Type B pancreatic cell (in vitro differentiated cells): Measurements from ENCODE around the gene RETN. TPM values are rescaled to one million over a fixed set of nuclear protein-coding genes. Genes with fewer than 3 reads are reported as not detected.

Experiments
- DNase-seq: peaks from one replicate; pipeline ENCODE4 v3.0.0; 2021; ENCODE audit warnings: mixed read lengths; ENCODE audit not compliant: unreplicated experiment; ENCODE audit errors: extremely low spot score
- H3K27ac Mint-ChIP-seq: 2 replicates; pipeline ENCODE4 v1.8.0; 2021; ENCODE audit warnings: mild to moderate bottlenecking, mixed read lengths
- H3K27me3 Mint-ChIP-seq: 2 replicates; pipeline ENCODE4 v1.8.0; 2021; ENCODE audit warnings: mixed read lengths
- H3K36me3 Mint-ChIP-seq: 2 replicates; pipeline ENCODE4 v1.8.0; 2021; ENCODE audit warnings: mixed read lengths
- H3K4me1 Mint-ChIP-seq: one replicate; pipeline ENCODE4 v1.8.0; 2021; ENCODE audit warnings: mixed read lengths; ENCODE audit not compliant: unreplicated experiment
- H3K4me3 Mint-ChIP-seq: 2 replicates; pipeline ENCODE4 v1.8.0; 2021; ENCODE audit warnings: mild to moderate bottlenecking, mixed read lengths
- H3K9me3 Mint-ChIP-seq: 2 replicates; pipeline ENCODE4 v1.8.0; 2021; ENCODE audit warnings: mixed read lengths
- CTCF ChIP-seq: fragments of 200-600 bp; sonication (generic); conservative IDR thresholded peaks from 2 replicates; pipeline ENCODE4 v1.5.0; 2021; ENCODE audit warnings: antibody characterized with exemption, mild to moderate bottlenecking
- total RNA-seq: library from RNA; stranded (reverse); gene quantifications from 2 replicates; pipeline ENCODE4 v1.2.1, GENCODE V29; 2021; ENCODE audit warnings: low replicate concordance

RETN gene
- total RNA-seq, 1 donor from 2014 or later, result not detected

- Mint-ChIP-seq H3K36me3 (no peaks in the 10 kb centered on the region), H3K4me1 (no peaks in the 10 kb centered on the region), H3K27me3 (peaks cover 4% of the 10 kb centered on the region), H3K27ac (no peak overlapping the region), H3K9me3 (no peaks in the 10 kb centered on the region), H3K4me3 (no peak overlapping the region)
- TF ChIP-seq CTCF, result no peak
- no peak for DNase-seq
These were observed 22.6 kb downstream of the RETN start for GRCh38 chr19:7691497-7691896.

DNA sequence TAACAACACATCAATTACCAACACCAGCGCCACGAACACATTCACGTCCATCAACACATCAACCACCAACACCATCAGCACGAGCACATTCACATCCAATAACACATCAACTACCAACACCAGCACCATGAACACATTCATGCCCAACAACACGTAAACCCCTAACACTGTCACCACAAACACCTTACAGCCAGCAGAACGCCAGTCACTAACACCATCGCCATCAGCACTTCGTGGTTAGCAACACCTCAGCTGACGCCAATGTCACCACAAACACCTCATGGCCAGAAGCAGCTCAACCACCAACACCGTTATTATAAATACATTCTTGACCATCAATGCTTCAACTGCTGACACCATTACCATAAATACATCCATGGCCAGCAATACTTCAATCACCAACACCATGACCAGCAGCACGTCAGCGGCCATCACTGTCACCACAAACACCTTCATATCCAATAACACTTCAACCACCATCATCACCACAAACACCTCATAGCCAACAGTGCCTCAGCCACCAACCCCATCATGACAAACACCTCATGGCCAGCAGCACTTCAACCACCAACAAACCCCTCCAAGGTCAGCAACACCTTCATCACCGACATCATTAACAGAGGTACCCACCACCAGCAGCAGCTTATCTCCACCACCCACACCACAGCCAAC, 23.7 kb downstream of the RETN start:
- peaks cover 5% of the 10 kb centered on the region for H3K27me3 Mint-ChIP-seq
- H3K27ac Mint-ChIP-seq, result no peak overlapping the region
- H3K4me3 Mint-ChIP-seq, result no peak overlapping the region
- H3K9me3 Mint-ChIP-seq, result no peaks in the 10 kb centered on the region
- no peak for DNase-seq
- TF ChIP-seq CTCF, result no peak
- no peaks in the 10 kb centered on the region for H3K4me1 Mint-ChIP-seq
- no peaks in the 10 kb centered on the region for H3K36me3 Mint-ChIP-seq

DNA sequence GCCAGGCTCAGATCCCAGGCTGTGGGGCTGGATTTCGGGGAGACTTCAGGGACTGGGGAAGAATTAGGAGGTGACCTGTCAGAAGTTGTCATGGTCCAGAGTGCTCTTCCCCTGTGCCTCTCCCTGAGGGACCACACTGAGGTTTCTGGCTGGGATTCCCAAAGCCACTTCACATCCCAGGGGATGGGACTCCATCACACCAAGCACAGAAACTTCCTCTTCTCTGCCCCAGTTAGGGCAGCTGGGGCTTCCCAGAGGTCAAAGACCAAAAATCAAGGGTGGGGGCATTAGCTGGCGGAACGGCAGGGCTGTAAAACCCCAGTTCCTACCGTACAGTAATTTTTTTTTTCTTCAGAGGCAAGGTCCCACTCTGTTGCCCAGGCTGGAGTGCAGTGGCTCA, 25.6 kb downstream of the RETN start:
- no peaks in the 10 kb centered on the region for H3K4me1 Mint-ChIP-seq

DNA sequence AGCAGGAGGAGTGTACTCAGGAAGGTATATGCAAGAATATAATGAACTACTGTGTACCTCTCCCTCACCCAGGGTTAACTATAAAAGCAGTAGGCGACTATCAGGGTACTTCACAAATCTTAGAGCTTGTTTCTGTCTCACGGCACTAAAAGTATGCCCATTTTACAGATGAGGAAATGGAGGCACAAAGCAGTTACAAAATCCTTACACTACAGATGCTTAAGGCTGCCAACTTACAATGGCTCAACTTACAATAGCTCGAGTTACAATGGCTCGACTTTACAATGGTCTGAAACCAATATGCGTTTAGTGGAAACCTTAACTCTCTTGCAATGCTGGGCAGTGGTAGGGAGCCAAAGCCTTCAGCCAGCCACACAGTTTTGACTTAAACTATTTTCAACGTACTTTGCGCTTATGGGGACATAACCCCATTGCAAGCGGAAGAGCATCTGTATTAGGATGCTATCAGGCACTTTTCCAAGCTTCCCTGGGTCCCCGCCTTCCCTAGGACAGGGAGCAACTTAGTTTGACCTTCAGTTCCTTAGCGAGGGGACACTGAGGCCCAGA, 29.0 kb downstream of the RETN start:
- no peak for TF ChIP-seq CTCF
- no peaks in the 10 kb centered on the region for H3K9me3 Mint-ChIP-seq
- no peak overlapping the region for H3K4me3 Mint-ChIP-seq
- no peak for DNase-seq
- H3K4me1 Mint-ChIP-seq, result no peaks in the 10 kb centered on the region
- peaks cover 23% of the 10 kb centered on the region for H3K27me3 Mint-ChIP-seq
- no peaks in the 10 kb centered on the region for H3K36me3 Mint-ChIP-seq
- no peak overlapping the region for H3K27ac Mint-ChIP-seq

More for the DNA sequence above, 25.6 kb downstream of the RETN start:
- Mint-ChIP-seq H3K27me3 (peaks cover 11% of the 10 kb centered on the region), H3K27ac (no peak overlapping the region), H3K9me3 (no peaks in the 10 kb centered on the region), H3K36me3 (no peaks in the 10 kb centered on the region), H3K4me3 (no peak overlapping the region)
- no peak for TF ChIP-seq CTCF
- no peak for DNase-seq

DNA sequence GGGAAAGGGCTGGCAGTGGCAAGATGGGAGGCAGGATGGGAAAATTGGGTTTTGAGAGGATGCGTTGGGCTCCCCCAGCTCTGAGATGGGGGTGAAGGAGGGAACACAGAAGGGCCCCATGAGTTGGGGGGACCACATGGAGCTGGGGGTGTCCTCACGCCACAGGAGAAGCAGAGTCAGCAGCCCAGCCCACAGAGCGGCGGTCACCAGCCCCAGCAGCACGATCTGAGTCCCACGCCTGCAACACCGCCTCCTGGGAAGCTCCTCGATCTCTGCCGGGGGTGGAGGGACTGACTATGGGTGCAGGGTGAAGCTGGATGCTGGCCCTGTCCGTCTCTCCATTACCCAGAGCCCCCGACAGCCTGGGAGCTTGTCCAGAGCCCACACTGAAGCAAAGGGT, 29.7 kb downstream of the RETN start:
- Mint-ChIP-seq H3K27me3 (peaks cover 24% of the 10 kb centered on the region), H3K27ac (no peak overlapping the region), H3K4me1 (no peaks in the 10 kb centered on the region), H3K36me3 (no peaks in the 10 kb centered on the region), H3K9me3 (no peaks in the 10 kb centered on the region), H3K4me3 (no peak overlapping the region)
- TF ChIP-seq CTCF, result no peak
- no peak for DNase-seq
